ENCODE data around the gene TTYH3. TPM values are rescaled to one million over a fixed set of nuclear protein-coding genes. Genes with fewer than 3 reads are reported as not detected.

Gene TTYH3
- total RNA-seq, 1 experiment from 2014 or later: 20.9 TPM

Other genes with a start within 250 kb of the TTYH3 start
- gene CHST12, start 228.4 kb upstream of the TTYH3 start, total RNA-seq (2022): 9.8 and 9.9 TPM in 2 replicates
- gene GRIFIN, start 155.6 kb upstream of the TTYH3 start, total RNA-seq (2022): not detected in 2 replicates
- 1.7 and 2.4 TPM in 2 replicates for gene LFNG, start 112.2 kb upstream of the TTYH3 start, total RNA-seq (2022)
- 15.4 and 18.0 TPM in 2 replicates for gene BRAT1, start 76.5 kb upstream of the TTYH3 start, total RNA-seq (2022)
- 16.7 and 23.9 TPM in 2 replicates for gene IQCE, start 73.0 kb upstream of the TTYH3 start, total RNA-seq (2022)
- gene AMZ1, start 56.2 kb downstream of the TTYH3 start, total RNA-seq (2022): not detected in 2 replicates
- 36.2 and 38.6 TPM in 2 replicates for gene GNA12, start 212.3 kb downstream of the TTYH3 start, total RNA-seq (2022)

All from MCF 10A (cell line).